K562 treated with DMSO at 1 percent for 24 hours (cell line): ENCODE data around the gene KRTAP4-5. TPM values are rescaled to one million over a fixed set of nuclear protein-coding genes. Genes with fewer than 3 reads are reported as not detected.

Source experiments
- total RNA-seq: library from RNA; unstranded; fragments of 300-600 nt; gene quantifications from 2 replicates; pipeline ENCODE4 v1.2.3, GENCODE V29; 2022; ENCODE audit warnings: low read depth; ENCODE audit not compliant: insufficient read depth

The KRTAP4-5 gene
- not detected in 2 replicates for total RNA-seq

GRCh38 chr17:41149652-41149985 is at the start of gene KRTAP4-5:
KRTAP4-5 (minus strand) TSS chr17:41149825; CDS start chr17:41149767, 58 bp downstream.

GRCh38 chr17:41189837-41190318 is 40.3 kb upstream of the KRTAP4-5 start, which contains the start of gene KRTAP9-1:
KRTAP9-1 (plus strand) TSS chr17:41189887; CDS start chr17:41189887, 0 bp downstream.

DNA sequence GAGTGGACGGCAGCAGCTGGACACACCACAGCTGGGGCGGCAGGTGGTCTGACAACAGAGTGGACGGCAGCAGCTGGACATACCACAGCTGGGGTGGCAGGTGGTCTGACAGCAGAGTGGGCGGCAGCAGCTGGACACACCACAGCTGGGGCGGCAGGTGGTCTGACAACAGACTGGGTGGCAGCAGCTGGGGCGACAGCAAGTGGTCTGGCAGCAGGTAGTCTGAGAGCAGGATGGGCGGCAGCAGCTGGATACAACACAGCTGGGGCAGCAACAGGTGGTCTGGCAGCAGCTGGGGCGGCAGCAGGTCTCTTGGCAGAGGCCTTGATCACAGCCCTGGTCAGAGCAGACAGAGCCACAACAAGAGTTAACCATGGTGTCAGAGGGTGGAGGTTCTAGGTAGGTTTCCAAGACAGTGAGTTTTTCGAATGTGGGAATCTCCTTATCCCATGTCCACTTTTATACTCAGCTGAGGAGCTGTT is 34.9 kb upstream of the KRTAP4-5 start, which contains the start of gene KRTAP4-1:
Gene KRTAP4-1, minus strand, starts transcription at position 432 of the 482 bp plus-strand sequence. Its CDS starts 57 bp downstream, at position 375.

DNA sequence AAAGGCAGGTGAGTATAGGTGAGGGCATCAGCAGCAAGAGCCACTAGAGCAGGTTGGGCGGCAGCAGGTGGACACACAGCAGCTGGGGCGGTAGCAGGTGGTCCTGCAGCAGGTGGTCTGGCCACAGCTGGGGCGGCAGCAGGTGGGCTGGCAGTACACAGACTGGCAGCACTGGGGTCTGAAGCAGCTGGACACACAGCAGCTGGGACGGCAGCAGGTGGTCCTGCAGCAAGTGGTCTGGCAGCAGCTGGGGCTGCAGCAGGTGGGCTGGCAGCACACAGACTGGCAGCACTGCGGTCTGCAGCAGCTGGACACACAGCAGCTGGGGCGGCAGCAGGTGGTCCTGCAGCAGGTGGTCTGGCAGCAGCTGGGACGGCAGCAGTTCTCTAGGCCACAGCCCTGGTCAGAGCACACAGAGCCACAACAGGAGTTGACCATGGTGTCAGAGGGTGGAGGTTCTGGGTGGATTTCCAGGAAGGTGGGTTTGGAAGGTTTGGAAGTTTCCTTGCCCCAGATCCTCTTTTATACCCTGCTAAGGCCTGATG is 28.2 kb upstream of the KRTAP4-5 start, which contains the start of gene KRTAP4-2:
Gene KRTAP4-2, minus strand, starts transcription at position 495 of the 545 bp plus-strand sequence. Its CDS starts 57 bp downstream, at position 438.

DNA sequence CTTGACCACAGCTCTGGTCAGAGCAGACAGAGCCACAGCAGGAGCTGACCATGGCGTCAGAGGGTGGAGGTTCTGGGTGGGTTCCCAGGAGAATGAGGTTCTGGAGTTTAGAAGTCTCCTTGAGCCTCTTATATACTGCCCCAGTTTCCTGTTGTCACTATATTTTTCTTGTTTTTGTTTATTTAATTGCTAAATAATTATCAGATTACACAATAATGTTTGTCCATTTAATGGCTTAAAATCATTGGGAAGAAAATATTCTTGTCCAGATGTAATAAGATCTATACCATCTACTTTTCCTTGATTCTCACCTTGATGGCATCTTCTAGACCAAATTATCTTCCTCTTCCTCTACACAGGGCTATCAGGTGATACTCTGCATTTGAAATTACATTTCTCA is 18.5 kb upstream of the KRTAP4-5 start, which contains the start of gene KRTAP4-3:
Gene KRTAP4-3, minus strand, starts transcription at position 101 of the 400 bp plus-strand sequence. Its CDS starts 49 bp downstream, at position 52.

GRCh38 chr17:41160648-41161047 is 11.0 kb upstream of the KRTAP4-5 start, which contains the start of gene KRTAP4-4:
KRTAP4-4 (minus strand) TSS chr17:41160748; CDS start chr17:41160691, 57 bp downstream.

GRCh38 chr17:41140360-41141131 is 9.1 kb downstream of the KRTAP4-5 start, which contains the start of gene KRTAP4-6:
KRTAP4-6 (minus strand) TSS chr17:41140544; CDS start chr17:41140487, 57 bp downstream.

DNA sequence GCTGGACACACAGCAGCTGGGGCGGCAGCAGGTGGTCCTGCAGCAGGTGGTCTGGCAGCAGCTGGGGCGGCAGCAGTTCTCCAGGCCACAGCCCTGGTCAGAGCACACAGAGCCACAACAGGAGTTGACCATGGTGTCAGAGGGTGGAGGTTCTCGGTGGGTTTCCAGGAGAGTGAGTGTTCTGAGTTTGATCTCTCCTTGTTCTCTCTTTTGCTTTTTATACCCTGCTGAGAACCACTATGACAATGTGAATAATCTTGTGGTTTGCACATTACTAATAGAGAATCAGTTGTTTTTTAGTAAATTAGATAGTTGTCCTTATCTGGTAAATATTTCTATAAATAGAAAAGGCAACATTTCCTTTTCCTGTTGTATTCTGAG is 25.6 kb downstream of the KRTAP4-5 start, which contains the start of gene KRTAP4-12:
Gene KRTAP4-12, minus strand, starts transcription at position 192 of the 381 bp plus-strand sequence. Its CDS starts 60 bp downstream, at position 132.

GRCh38 chr17:41117846-41118386 is 31.7 kb downstream of the KRTAP4-5 start, which contains the start of gene KRTAP4-11:
KRTAP4-11 (minus strand) TSS chr17:41118373; CDS start chr17:41118315, 58 bp downstream.

DNA sequence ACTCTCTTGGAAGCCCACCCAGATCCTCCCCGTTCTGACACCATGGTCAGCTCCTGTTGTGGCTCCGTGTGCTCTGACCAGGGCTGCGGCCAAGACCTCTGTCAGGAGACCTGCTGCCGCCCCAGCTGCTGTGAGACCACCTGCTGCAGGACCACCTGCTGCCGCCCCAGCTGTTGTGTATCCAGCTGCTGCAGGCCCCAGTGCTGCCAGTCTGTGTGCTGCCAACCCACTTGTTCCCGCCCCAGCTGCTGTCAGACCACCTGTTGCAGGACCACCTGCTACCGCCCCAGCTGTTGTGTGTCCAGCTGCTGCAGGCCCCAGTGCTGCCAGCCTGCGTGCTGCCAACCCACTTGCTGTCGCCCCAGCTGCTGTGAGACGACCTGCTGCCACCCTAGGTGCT is 44.3 kb downstream of the KRTAP4-5 start, which contains the start of gene KRTAP4-9:
Gene KRTAP4-9, plus strand, starts transcription at position 43 of the 400 bp plus-strand sequence. Its CDS starts 0 bp downstream, at position 43.

GRCh38 chr17:41101586-41102259 is 47.9 kb downstream of the KRTAP4-5 start, which contains the start of gene KRTAP4-16:
KRTAP4-16 (minus strand) TSS chr17:41102209; CDS start chr17:41102209, 0 bp downstream.

Other genes with a start within 250 kb of the KRTAP4-5 start
- gene KRT23, start 212.2 kb downstream of the KRTAP4-5 start, total RNA-seq = not detected in 2 replicates
- gene KRT39, start 182.9 kb downstream of the KRTAP4-5 start, total RNA-seq = not detected in 2 replicates
- not detected in 2 replicates for gene KRT40, start 165.5 kb downstream of the KRTAP4-5 start, total RNA-seq
- not detected in 2 replicates for gene KRTAP3-3, start 155.7 kb downstream of the KRTAP4-5 start, total RNA-seq
- gene KRTAP3-2, start 149.9 kb downstream of the KRTAP4-5 start, total RNA-seq = not detected in 2 replicates
- not detected in 2 replicates for gene KRTAP3-1, start 140.7 kb downstream of the KRTAP4-5 start, total RNA-seq
- not detected in 2 replicates for gene KRTAP1-5, start 122.6 kb downstream of the KRTAP4-5 start, total RNA-seq
- not detected in 2 replicates for gene KRTAP1-4, start 119.6 kb downstream of the KRTAP4-5 start, total RNA-seq
- gene KRTAP1-3, start 115.0 kb downstream of the KRTAP4-5 start, total RNA-seq = not detected in 2 replicates
- gene KRTAP1-1, start 108.4 kb downstream of the KRTAP4-5 start, total RNA-seq = not detected in 2 replicates
- gene KRTAP2-1, start 102.5 kb downstream of the KRTAP4-5 start, total RNA-seq = not detected in 2 replicates
- not detected in 2 replicates for gene KRTAP2-2, start 94.6 kb downstream of the KRTAP4-5 start, total RNA-seq
- not detected in 2 replicates for gene KRTAP2-3, start 89.7 kb downstream of the KRTAP4-5 start, total RNA-seq
- not detected in 2 replicates for gene KRTAP2-4, start 83.9 kb downstream of the KRTAP4-5 start, total RNA-seq
- not detected in 2 replicates for gene KRTAP4-7, start 65.7 kb downstream of the KRTAP4-5 start, total RNA-seq
- not detected in 2 replicates for gene KRTAP4-8, start 51.7 kb downstream of the KRTAP4-5 start, total RNA-seq
- gene KRTAP4-16, start 47.6 kb downstream of the KRTAP4-5 start, total RNA-seq = not detected in 2 replicates
- gene KRTAP4-9, start 44.4 kb downstream of the KRTAP4-5 start, total RNA-seq = not detected in 2 replicates
- not detected in 2 replicates for gene KRTAP4-11, start 31.5 kb downstream of the KRTAP4-5 start, total RNA-seq
- gene KRTAP4-12, start 25.6 kb downstream of the KRTAP4-5 start, total RNA-seq = not detected in 2 replicates
- not detected in 2 replicates for gene KRTAP4-6, start 9.3 kb downstream of the KRTAP4-5 start, total RNA-seq
- not detected in 2 replicates for gene KRTAP4-4, start 10.9 kb upstream of the KRTAP4-5 start, total RNA-seq
- gene KRTAP4-3, start 18.4 kb upstream of the KRTAP4-5 start, total RNA-seq = not detected in 2 replicates
- gene KRTAP4-2, start 28.4 kb upstream of the KRTAP4-5 start, total RNA-seq = not detected in 2 replicates
- not detected in 2 replicates for gene KRTAP4-1, start 35.1 kb upstream of the KRTAP4-5 start, total RNA-seq
- gene KRTAP9-1, start 40.1 kb upstream of the KRTAP4-5 start, total RNA-seq = not detected in 2 replicates
- not detected in 2 replicates for gene KRTAP9-2, start 76.8 kb upstream of the KRTAP4-5 start, total RNA-seq
- gene KRTAP9-3, start 82.6 kb upstream of the KRTAP4-5 start, total RNA-seq = not detected in 2 replicates
- gene KRTAP9-8, start 88.2 kb upstream of the KRTAP4-5 start, total RNA-seq = not detected in 2 replicates
- not detected in 2 replicates for gene KRTAP9-4, start 99.9 kb upstream of the KRTAP4-5 start, total RNA-seq
- gene KRTAP9-9, start 105.6 kb upstream of the KRTAP4-5 start, total RNA-seq = not detected in 2 replicates
- not detected in 2 replicates for gene KRTAP9-6, start 115.6 kb upstream of the KRTAP4-5 start, total RNA-seq
- gene KRTAP9-7, start 125.9 kb upstream of the KRTAP4-5 start, total RNA-seq = not detected in 2 replicates
- gene KRTAP29-1, start 153.0 kb upstream of the KRTAP4-5 start, total RNA-seq = not detected in 2 replicates
- gene KRTAP16-1, start 159.5 kb upstream of the KRTAP4-5 start, total RNA-seq = not detected in 2 replicates
- not detected in 2 replicates for gene KRTAP17-1, start 165.9 kb upstream of the KRTAP4-5 start, total RNA-seq
- gene KRT33A, start 201.0 kb upstream of the KRTAP4-5 start, total RNA-seq = not detected in 2 replicates
- gene KRT33B, start 220.0 kb upstream of the KRTAP4-5 start, total RNA-seq = not detected in 2 replicates
- gene KRT34, start 232.5 kb upstream of the KRTAP4-5 start, total RNA-seq = not detected in 2 replicates
- not detected in 2 replicates for gene KRT31, start 247.8 kb upstream of the KRTAP4-5 start, total RNA-seq